Liver (tissue), 9 donors: ENCODE data around the gene UBE2L5. TPM values are rescaled to one million over a fixed set of nuclear protein-coding genes. Genes with fewer than 3 reads are reported as not detected.

Experiments used
- DNase-seq: peaks from one replicate; pipeline ENCODE4 v3.0.0-alpha.2; 2017; ENCODE audit warnings: low spot score
- H3K27ac ChIP-seq, 2 donors: one replicate each; pipeline ENCODE4 v1.7.0; 2013; ENCODE audit warnings: inconsistent platforms in 2 of 2, low read length in 2 of 2, control low read depth in 1 of 2, low read depth in 1 of 2, mild to moderate bottlenecking in 1 of 2
- H3K27me3 ChIP-seq, 4 donors: one replicate each; pipeline versions ENCODE4 v1.6.1 to v1.7.0; 2013; ENCODE audit warnings: low read length in 3 of 4, inconsistent platforms in 1 of 4, mild to moderate bottlenecking in 1 of 4, moderate library complexity in 1 of 4; ENCODE audit not compliant: control insufficient read depth in 4 of 4, insufficient read depth in 4 of 4
- H3K36me3 ChIP-seq, 4 donors: one replicate each; pipeline versions ENCODE4 v1.6.1 to v1.7.0; 2013; ENCODE audit warnings: low read length in 3 of 4, mild to moderate bottlenecking in 3 of 4, low read depth in 1 of 4, moderate library complexity in 1 of 4; ENCODE audit not compliant: control insufficient read depth in 4 of 4, insufficient read depth in 3 of 4
- H3K4me1 ChIP-seq, 4 donors: one replicate each; pipeline versions ENCODE4 v1.6.1 to v1.7.0; 2013; ENCODE audit warnings: low read length in 3 of 4, mild to moderate bottlenecking in 3 of 4, moderate library complexity in 1 of 4; ENCODE audit not compliant: control insufficient read depth in 4 of 4, insufficient read depth in 4 of 4
- H3K4me3 ChIP-seq, 3 donors: one replicate each; pipeline versions ENCODE4 v1.6.1 to v1.7.0; 2013; ENCODE audit warnings: low read length in 3 of 3, control low read depth in 1 of 3, low read depth in 1 of 3, mild to moderate bottlenecking in 1 of 3
- H3K9ac ChIP-seq, 2 donors: one replicate each; pipeline ENCODE4 v1.7.0; 2013; ENCODE audit warnings: low read length in 2 of 2, mild to moderate bottlenecking in 2 of 2, moderate library complexity in 2 of 2, control low read depth in 1 of 2, low read depth in 1 of 2
- H3K9me3 ChIP-seq, 4 donors: one replicate each; pipeline versions ENCODE4 v1.6.1 to v1.7.0; 2013; ENCODE audit warnings: low read length in 3 of 4; ENCODE audit not compliant: control insufficient read depth in 4 of 4
- CTCF ChIP-seq: fragments of 150-350 bp; IDR thresholded peaks from 2 replicates; pipeline ENCODE4 v1.5.1; 2017; ENCODE audit warnings: improper control_type of control experiment, low read depth, low read length; ENCODE audit not compliant: missing input control
- EGR1 ChIP-seq, 2 donors: IDR thresholded peaks; 2 replicates each; pipeline ENCODE4 v1.6.1; 2016 to 2018; ENCODE audit warnings: antibody characterized with exemption in 2 of 2, low read depth in 2 of 2
- FOXA1 ChIP-seq: IDR thresholded peaks from 2 replicates; pipeline ENCODE4 v1.6.1; 2016; ENCODE audit warnings: antibody characterized with exemption
- FOXA2 ChIP-seq: IDR thresholded peaks from 2 replicates; pipeline ENCODE4 v1.6.1; 2016; ENCODE audit warnings: antibody characterized with exemption
- GABPA ChIP-seq, 2 donors: IDR thresholded peaks in 1 of 2; conservative IDR thresholded peaks in 1 of 2; 2 replicates each; pipeline ENCODE4 v1.6.1; 2016; ENCODE audit warnings: antibody characterized with exemption in 2 of 2, mild to moderate bottlenecking in 1 of 2, moderate library complexity in 1 of 2
- HNF4A ChIP-seq, 2 donors: conservative IDR thresholded peaks; 2 replicates each; pipeline ENCODE4 v1.6.1; 2016; ENCODE audit warnings: antibody characterized with exemption in 2 of 2, mild to moderate bottlenecking in 2 of 2
- JUND ChIP-seq, 2 donors: IDR thresholded peaks; 2 replicates each; pipeline ENCODE4 v1.6.1; 2016; ENCODE audit warnings: antibody characterized with exemption in 2 of 2
- RAD21 ChIP-seq, 2 donors: IDR thresholded peaks; 2 replicates each; pipeline ENCODE4 v1.6.1; 2016; ENCODE audit warnings: antibody characterized with exemption in 2 of 2, mild to moderate bottlenecking in 2 of 2
- SP1 ChIP-seq: IDR thresholded peaks from 2 replicates; pipeline ENCODE4 v1.6.1; 2018; ENCODE audit warnings: antibody characterized with exemption, mild to moderate bottlenecking
- TAF1 ChIP-seq: conservative IDR thresholded peaks from 2 replicates; pipeline ENCODE4 v1.6.1; 2016; ENCODE audit warnings: antibody characterized with exemption, mild to moderate bottlenecking
- YY1 ChIP-seq: IDR thresholded peaks from 2 replicates; pipeline ENCODE4 v1.6.1; 2016; ENCODE audit warnings: antibody characterized with exemption, mild to moderate bottlenecking
- WGBS: extraction: QIAGEN DNeasy Blood & Tissue Kit; methylation state at CpG from one replicate; pipeline ENCODE4 v1.1.7; 2013; 5-methylcytosine and 5-hydroxymethylcytosine counted together
- polyA plus RNA-seq, 2 donors: library from polyadenylated mRNA; stranded (reverse) in 1 of 2; unstranded in 1 of 2; fragments of 200-250 nt in 1 of 2; fragments of >200 nt in 1 of 2; fragmentation: Nextera tagmentation in 1 of 2; extraction: Ambion mirVana in 1 of 2; gene quantifications; one replicate each; pipeline versions ENCODE4 v1.2.1 to v1.2.3, GENCODE V29; 2013 to 2015
- total RNA-seq, 2 donors: library from RNA; depleted of rRNA; stranded (reverse); fragments of >200 nt; gene quantifications; one replicate each; pipeline ENCODE4 v1.2.3, GENCODE V29; 2014
- TF ChIP-seq, protein P1 (sequence below): IDR thresholded peaks from 2 replicates; pipeline ENCODE4 v1.6.1; 2016; ENCODE audit warnings: antibody characterized with exemption
- TF ChIP-seq, protein P2 (sequence below): IDR thresholded peaks from 2 replicates; pipeline ENCODE4 v1.6.1; 2016; ENCODE audit warnings: antibody characterized with exemption
- donor health status: healthy.
- donor health status: healthy.
- donor health status: healthy.
- donor health status: healthy.
- donor health status: healthy.

The UBE2L5 gene
- total and polyA plus RNA-seq, 4 donors, result 0.10 TPM; not detected in 3

DNA sequence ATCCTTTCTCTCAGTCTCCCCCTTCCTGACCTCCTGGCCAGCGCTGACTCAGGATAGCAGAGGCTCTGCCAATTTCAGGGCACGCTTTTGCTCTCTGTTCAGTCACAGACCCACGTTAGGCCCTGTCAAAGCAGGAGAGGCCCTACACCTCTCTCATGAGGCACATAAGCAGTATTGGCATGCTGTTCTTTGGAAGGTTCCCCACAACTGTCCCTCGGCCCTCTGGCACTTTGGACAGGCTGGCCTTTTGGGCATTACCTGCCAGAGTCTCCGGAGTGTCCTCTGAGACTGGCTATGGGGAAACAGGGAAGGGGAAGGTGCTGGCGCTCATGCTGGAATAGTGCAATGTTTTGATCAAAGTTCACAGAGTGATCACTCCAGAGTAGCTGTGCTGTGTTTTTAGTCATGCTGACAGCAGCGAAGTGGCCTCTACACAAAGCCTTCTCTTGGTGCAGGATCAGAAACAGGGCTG lies 23.7 kb upstream of the UBE2L5 start (continued):
- TF ChIP-seq CTCF (no peak), JUND (IDR thresholded peaks at IDR 0.05) (peak; percentile 92 to 95), YY1 (peak; percentile 90)

DNA sequence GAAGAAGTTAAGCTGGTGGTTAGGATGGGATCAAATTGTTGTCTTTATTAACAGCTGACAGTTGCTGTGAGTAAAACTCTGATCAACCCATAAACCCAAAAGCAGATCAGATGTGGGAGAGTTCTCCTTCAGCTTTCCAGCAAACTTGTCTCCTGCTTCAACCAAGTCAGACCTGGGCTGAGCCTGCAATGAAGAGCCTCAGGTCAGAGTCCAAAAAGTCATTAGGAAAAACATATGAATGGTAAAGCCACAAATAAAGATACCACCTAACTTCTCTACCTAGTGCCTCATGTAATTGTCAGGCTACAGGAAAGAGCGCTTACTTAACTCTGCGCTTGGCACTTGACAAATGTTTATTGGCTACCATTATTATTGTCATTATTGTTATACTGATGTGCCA lies 21.9 kb upstream of the UBE2L5 start:
- H3K4me3 ChIP-seq, result no peak overlapping the region
- no peaks in the 10 kb centered on the region for H3K36me3 ChIP-seq
- H3K4me1 ChIP-seq, result peaks cover 5 to 58% (median 34%) of the 10 kb centered on the region in 4 donors
- H3K27ac ChIP-seq, result no peak overlapping the region
- H3K9ac ChIP-seq, result no peak overlapping the region
- H3K27me3 ChIP-seq, result no peaks in the 10 kb centered on the region
- WGBS, result 98% methylated on average over 2 of the region's 2 CpGs
- TF ChIP-seq HNF4A (conservative IDR thresholded peaks at IDR 0.05) (peak; percentile 58 to 68), GABPA (IDR thresholded peaks at IDR 0.05 in 1 of 2, conservative IDR thresholded peaks at IDR 0.05 in 1 of 2) (no peak), FOXA1 (no peak), TAF1 (no peak), CTCF (no peak), SP1 (peak; percentile 26)
- TF ChIP-seq, protein P1, sequence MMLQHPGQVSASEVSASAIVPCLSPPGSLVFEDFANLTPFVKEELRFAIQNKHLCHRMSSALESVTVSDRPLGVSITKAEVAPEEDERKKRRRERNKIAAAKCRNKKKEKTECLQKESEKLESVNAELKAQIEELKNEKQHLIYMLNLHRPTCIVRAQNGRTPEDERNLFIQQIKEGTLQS, result no peak
- no peak for DNase-seq
- H3K9me3 ChIP-seq, result no peaks in the 10 kb centered on the region

- H3K27me3 ChIP-seq, result no peaks in the 10 kb centered on the region
Observed at GRCh38 chr13:30401347-30401746, 20.9 kb upstream of the UBE2L5 start.

DNA sequence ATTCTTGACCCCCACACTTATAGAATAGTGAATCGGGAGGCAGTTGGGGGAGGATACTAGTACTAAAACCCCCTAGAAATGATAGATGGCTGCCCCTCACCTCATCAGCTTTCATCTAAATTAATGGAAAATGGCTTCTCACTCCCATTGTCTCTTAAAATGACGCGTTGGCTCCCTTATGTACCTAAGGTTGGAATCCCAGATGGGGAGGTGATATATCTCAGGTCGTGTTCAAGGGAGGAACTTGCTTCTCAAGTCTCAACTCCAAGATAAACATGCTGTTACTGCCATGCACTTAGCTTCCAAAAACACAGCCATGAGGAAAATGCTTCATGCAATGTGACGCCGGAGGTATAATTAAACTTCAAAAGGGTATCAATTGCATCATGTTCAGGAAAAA lies 18.8 kb upstream of the UBE2L5 start:
- Histone ChIP-seq H3K9ac (no peak overlapping the region), H3K36me3 (no peaks in the 10 kb centered on the region), H3K27ac (no peak overlapping the region), H3K27me3 (no peaks in the 10 kb centered on the region), H3K4me1 (peaks cover 6 to 45% (median 21%) of the 10 kb centered on the region in 4 donors), H3K4me3 (no peak overlapping the region), H3K9me3 (no peaks in the 10 kb centered on the region)
- TF ChIP-seq FOXA1, result no peak
- no peak for TF ChIP-seq EGR1 (IDR thresholded peaks at IDR 0.05; ENCODE audit: low read depth in 2 of 2)
- no peak for TF ChIP-seq RAD21 (IDR thresholded peaks at IDR 0.05)
- TF ChIP-seq, protein P2, sequence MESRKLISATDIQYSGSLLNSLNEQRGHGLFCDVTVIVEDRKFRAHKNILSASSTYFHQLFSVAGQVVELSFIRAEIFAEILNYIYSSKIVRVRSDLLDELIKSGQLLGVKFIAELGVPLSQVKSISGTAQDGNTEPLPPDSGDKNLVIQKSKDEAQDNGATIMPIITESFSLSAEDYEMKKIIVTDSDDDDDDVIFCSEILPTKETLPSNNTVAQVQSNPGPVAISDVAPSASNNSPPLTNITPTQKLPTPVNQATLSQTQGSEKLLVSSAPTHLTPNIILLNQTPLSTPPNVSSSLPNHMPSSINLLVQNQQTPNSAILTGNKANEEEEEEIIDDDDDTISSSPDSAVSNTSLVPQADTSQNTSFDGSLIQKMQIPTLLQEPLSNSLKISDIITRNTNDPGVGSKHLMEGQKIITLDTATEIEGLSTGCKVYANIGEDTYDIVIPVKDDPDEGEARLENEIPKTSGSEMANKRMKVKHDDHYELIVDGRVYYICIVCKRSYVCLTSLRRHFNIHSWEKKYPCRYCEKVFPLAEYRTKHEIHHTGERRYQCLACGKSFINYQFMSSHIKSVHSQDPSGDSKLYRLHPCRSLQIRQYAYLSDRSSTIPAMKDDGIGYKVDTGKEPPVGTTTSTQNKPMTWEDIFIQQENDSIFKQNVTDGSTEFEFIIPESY, result no peak
- DNase-seq, result no peak
- 75% methylated on average over 6 of the region's 6 CpGs for WGBS

More at GRCh38 chr13:30401347-30401746, 20.9 kb upstream of the UBE2L5 start:
- TF ChIP-seq HNF4A (conservative IDR thresholded peaks at IDR 0.05) (no peak), EGR1 (IDR thresholded peaks at IDR 0.05; ENCODE audit: low read depth in 2 of 2) (no peak), GABPA (IDR thresholded peaks at IDR 0.05 in 1 of 2, conservative IDR thresholded peaks at IDR 0.05 in 1 of 2) (no peak), FOXA2 (no peak), FOXA1 (no peak)
- Histone ChIP-seq H3K4me1 (peaks cover 5 to 59% (median 35%) of the 10 kb centered on the region in 4 donors), H3K27ac (no peak overlapping the region), H3K9me3 (no peaks in the 10 kb centered on the region), H3K36me3 (no peaks in the 10 kb centered on the region), H3K9ac (no peak overlapping the region), H3K4me3 (no peak overlapping the region)
- DNase-seq, result no peak
- WGBS, result 96% methylated on average over 5 of the region's 5 CpGs
